ENCODE data around the gene DOCK2.

Gene DOCK2

DNA sequence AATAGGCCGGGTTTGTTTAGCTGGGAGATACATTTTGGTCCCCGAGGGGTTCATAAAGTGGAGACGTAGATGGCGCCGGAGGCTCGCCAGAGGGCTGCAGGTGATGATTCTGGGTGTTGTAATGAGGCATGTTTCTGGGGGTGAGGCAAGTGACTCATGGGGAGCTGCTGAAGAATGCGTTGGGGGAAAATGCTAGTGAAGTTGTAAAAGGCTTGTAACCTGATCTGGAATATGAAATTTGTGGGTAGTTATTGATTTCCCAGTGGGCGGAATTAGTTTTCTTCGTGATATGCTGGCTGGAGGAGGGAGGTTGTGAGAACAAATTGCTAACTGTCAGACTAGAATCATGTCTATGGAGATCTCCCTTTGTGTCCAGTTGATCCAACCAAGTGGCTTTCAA lies 158.3 kb downstream of the DOCK2 start:
- H3K4me1 ChIP-seq (ENCODE audit: low read length) = no peaks in the 10 kb centered on the region
- H3K27me3 ChIP-seq (replicated peaks; ENCODE audit: insufficient read depth, low read length) = no peaks in the 10 kb centered on the region
- no peak overlapping the region for H3K4me3 ChIP-seq (ENCODE audit: low read length)
- H3K4me2 ChIP-seq (ENCODE audit: low read depth, low read length) = no peak overlapping the region
- no peak for DNase-seq
- no peaks in the 10 kb centered on the region for H3K9me2 ChIP-seq (replicated peaks; ENCODE audit: insufficient read depth, low read length)
- H3K9ac ChIP-seq (ENCODE audit: low read length) = no peak overlapping the region
- no peak overlapping the region for H2AFZ ChIP-seq (ENCODE audit: low read length)
- TF ChIP-seq EZH2 (optimal IDR thresholded peaks at IDR 0.05; ENCODE audit: low read depth, low read length) (no peak), EZH2phosphoT487 (IDR thresholded peaks at IDR 0.05; ENCODE audit: low read length) (no peak)
- TF ChIP-seq, protein P1, sequence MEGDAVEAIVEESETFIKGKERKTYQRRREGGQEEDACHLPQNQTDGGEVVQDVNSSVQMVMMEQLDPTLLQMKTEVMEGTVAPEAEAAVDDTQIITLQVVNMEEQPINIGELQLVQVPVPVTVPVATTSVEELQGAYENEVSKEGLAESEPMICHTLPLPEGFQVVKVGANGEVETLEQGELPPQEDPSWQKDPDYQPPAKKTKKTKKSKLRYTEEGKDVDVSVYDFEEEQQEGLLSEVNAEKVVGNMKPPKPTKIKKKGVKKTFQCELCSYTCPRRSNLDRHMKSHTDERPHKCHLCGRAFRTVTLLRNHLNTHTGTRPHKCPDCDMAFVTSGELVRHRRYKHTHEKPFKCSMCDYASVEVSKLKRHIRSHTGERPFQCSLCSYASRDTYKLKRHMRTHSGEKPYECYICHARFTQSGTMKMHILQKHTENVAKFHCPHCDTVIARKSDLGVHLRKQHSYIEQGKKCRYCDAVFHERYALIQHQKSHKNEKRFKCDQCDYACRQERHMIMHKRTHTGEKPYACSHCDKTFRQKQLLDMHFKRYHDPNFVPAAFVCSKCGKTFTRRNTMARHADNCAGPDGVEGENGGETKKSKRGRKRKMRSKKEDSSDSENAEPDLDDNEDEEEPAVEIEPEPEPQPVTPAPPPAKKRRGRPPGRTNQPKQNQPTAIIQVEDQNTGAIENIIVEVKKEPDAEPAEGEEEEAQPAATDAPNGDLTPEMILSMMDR (IDR thresholded peaks at IDR 0.05; ENCODE audit: low read length) = no peak
- H3K36me3 ChIP-seq (replicated peaks; ENCODE audit: insufficient read depth, low read length) = no peaks in the 10 kb centered on the region
- no peaks in the 10 kb centered on the region for H3K79me2 ChIP-seq (ENCODE audit: low read length)
- H4K20me1 ChIP-seq (ENCODE audit: insufficient read depth, low read length) = no peaks in the 10 kb centered on the region
- H3F3A ChIP-seq (ENCODE audit: insufficient read depth, low read length) = no peaks in the 10 kb centered on the region
- no peaks in the 10 kb centered on the region for H3K9me3 ChIP-seq (replicated peaks; ENCODE audit: insufficient read depth, low read length)
- no peak overlapping the region for H3K27ac ChIP-seq (ENCODE audit: low read length)

- H4K20me1 ChIP-seq (ENCODE audit: insufficient read depth, low read length) = no peaks in the 10 kb centered on the region
- no peak for DNase-seq
- no peaks in the 10 kb centered on the region for H3F3A ChIP-seq (ENCODE audit: insufficient read depth, low read length)
- H3K79me2 ChIP-seq (ENCODE audit: low read length) = no peaks in the 10 kb centered on the region
- H2AFZ ChIP-seq (ENCODE audit: low read length) = no peak overlapping the region
- H3K4me1 ChIP-seq (ENCODE audit: low read length) = no peaks in the 10 kb centered on the region
- H3K27ac ChIP-seq (ENCODE audit: low read length) = no peak overlapping the region
- H3K9ac ChIP-seq (ENCODE audit: low read length) = no peak overlapping the region
- H3K9me3 ChIP-seq (replicated peaks; ENCODE audit: insufficient read depth, low read length) = no peaks in the 10 kb centered on the region
- no peaks in the 10 kb centered on the region for H3K36me3 ChIP-seq (replicated peaks; ENCODE audit: insufficient read depth, low read length)
- H3K27me3 ChIP-seq (replicated peaks; ENCODE audit: insufficient read depth, low read length) = no peaks in the 10 kb centered on the region
- H3K9me2 ChIP-seq (replicated peaks; ENCODE audit: insufficient read depth, low read length) = no peaks in the 10 kb centered on the region
- no peak overlapping the region for H3K4me3 ChIP-seq (ENCODE audit: low read length)
- no peak for TF ChIP-seq EZH2phosphoT487 (IDR thresholded peaks at IDR 0.05; ENCODE audit: low read length)
- TF ChIP-seq EZH2 (optimal IDR thresholded peaks at IDR 0.05; ENCODE audit: low read depth, low read length) = no peak
- TF ChIP-seq, protein P1 (IDR thresholded peaks at IDR 0.05; ENCODE audit: low read length) = no peak
- no peak overlapping the region for H3K4me2 ChIP-seq (ENCODE audit: low read depth, low read length)
These were observed 159.7 kb downstream of the DOCK2 start for GRCh38 chr5:169796731-169797130.

DNA sequence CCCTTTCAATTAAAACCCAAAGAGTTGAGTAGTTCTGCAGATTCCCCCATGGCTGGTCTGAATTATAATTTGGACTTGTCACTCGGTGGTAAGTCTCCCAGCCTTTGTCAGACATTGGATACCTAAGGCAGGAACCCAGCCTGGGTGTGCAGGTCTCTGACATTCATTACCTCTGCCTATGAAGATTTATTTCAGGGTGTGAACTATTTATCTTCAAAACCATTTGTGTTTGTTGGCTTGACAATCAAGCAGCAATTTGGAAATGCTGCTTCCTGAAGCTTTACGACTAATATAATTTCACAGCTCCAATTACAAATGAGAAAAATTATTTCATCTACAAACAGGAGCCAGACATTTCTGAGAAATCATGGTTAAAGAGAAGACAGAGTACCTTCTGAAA lies 160.5 kb downstream of the DOCK2 start:
- Histone ChIP-seq H2AFZ (ENCODE audit: low read length) (no peak overlapping the region), H3K27ac (ENCODE audit: low read length) (no peak overlapping the region), H3F3A (ENCODE audit: insufficient read depth, low read length) (no peaks in the 10 kb centered on the region), H4K20me1 (ENCODE audit: insufficient read depth, low read length) (no peaks in the 10 kb centered on the region), H3K36me3 (replicated peaks; ENCODE audit: insufficient read depth, low read length) (no peaks in the 10 kb centered on the region), H3K9me2 (replicated peaks; ENCODE audit: insufficient read depth, low read length) (no peaks in the 10 kb centered on the region), H3K4me3 (ENCODE audit: low read length) (no peak overlapping the region), H3K4me2 (ENCODE audit: low read depth, low read length) (no peak overlapping the region), H3K27me3 (replicated peaks; ENCODE audit: insufficient read depth, low read length) (no peaks in the 10 kb centered on the region), H3K9ac (ENCODE audit: low read length) (no peak overlapping the region), H3K79me2 (ENCODE audit: low read length) (no peaks in the 10 kb centered on the region), H3K4me1 (ENCODE audit: low read length) (no peaks in the 10 kb centered on the region), H3K9me3 (replicated peaks; ENCODE audit: insufficient read depth, low read length) (no peaks in the 10 kb centered on the region)
- TF ChIP-seq EZH2phosphoT487 (IDR thresholded peaks at IDR 0.05; ENCODE audit: low read length) = no peak
- TF ChIP-seq EZH2 (optimal IDR thresholded peaks at IDR 0.05; ENCODE audit: low read depth, low read length) = no peak
- TF ChIP-seq, protein P1 (IDR thresholded peaks at IDR 0.05; ENCODE audit: low read length) = no peak
- no peak for DNase-seq

Measured in MM.1S (cell line).